Mucosa of gallbladder (tissue), 1 donor: ENCODE data around the gene SOX13. TPM values are rescaled to one million over a fixed set of nuclear protein-coding genes. Genes with fewer than 3 reads are reported as not detected.
A peak's percentile ranks its signal among the peaks of the same experiment; 100 is the strongest.

Experiments
- DNase-seq: peaks from one replicate; pipeline ENCODE4 v3.0.0-alpha.2; 2020; ENCODE audit warnings: low spot score
- total RNA-seq: library from RNA; stranded (reverse); gene quantifications from one replicate; pipeline ENCODE4 v1.2.1, GENCODE V29; 2021
- donor health status: DM: no; HTN: no; CAD: no.

The SOX13 gene
- total RNA-seq, 1 donor from 2014 or later: 76.3 TPM

GRCh38 chr1:204062106-204062505 lies 10.8 kb upstream of the SOX13 start:
- no peak for DNase-seq

DNA sequence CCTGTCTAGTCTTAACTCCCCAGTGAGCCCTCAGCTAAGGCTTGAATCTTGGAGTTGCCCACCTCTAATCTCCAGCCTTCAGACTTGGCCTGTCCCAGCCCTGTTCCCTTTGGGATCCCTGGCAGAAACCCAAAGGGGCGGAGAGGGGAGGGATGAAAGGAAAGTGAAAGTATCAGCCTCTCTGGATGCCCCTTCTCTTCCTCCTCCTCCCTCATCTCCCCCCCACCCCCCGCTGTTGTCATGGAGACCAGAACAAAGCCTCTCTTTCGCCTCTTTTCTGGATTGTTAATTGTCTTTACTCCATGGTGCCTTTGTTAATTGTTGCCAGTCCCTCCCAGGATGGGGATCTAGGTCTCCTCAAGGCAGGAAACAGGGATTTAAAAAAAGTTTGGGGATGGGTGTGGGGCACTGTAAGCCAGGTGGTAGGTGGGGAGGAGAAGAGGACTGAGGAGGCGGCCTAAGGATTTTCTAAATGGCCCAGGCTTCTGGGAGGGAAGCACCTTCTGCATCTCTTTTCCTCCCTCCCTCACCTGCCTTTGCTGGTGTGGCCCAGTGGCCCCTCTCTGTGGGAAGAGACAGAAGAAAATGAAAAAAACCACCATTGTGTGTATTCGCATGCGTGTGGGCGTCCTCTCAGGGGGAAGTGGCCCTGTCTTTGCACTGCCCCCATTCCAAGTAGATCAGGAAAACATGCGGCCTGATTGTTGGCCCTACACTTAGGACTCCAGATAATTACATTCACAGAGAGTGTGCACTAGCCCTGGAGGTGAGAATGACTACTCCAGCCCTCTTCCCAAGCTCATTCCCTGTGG lies 7.5 kb upstream of the SOX13 start:
- no peak for DNase-seq

- DNase-seq: no peak
Measured at GRCh38 chr1:204065986-204066300, 7.0 kb upstream of the SOX13 start.

DNA sequence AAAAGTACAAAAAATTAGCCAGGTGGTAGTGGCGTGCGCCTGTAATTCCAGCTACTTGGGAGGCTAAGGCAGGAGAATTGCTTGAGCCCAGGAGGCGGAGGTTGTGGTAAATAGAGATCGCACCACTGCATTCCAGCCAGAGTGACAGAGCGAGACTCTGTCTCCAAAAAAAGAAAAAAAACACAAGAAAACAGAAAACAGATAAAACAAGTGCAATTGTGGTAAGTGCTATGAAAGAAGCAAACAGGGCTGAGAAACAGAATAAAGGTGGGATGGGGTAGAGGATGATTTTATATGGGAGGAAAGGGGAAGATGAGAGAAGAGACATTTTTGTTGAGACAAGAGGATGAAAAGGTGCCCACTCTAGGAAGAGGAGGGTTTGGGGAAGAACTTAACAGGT lies 5.0 kb upstream of the SOX13 start:
- DNase-seq: no peak

- no peak for DNase-seq
Measured at GRCh38 chr1:204069887-204070286, 3.0 kb upstream of the SOX13 start.

- DNase-seq: no peak
Measured at GRCh38 chr1:204070895-204071294, 2.0 kb upstream of the SOX13 start.

GRCh38 chr1:204073837-204074273 lies 940 bp downstream of the SOX13 start:
- DNase-seq: no peak

DNA sequence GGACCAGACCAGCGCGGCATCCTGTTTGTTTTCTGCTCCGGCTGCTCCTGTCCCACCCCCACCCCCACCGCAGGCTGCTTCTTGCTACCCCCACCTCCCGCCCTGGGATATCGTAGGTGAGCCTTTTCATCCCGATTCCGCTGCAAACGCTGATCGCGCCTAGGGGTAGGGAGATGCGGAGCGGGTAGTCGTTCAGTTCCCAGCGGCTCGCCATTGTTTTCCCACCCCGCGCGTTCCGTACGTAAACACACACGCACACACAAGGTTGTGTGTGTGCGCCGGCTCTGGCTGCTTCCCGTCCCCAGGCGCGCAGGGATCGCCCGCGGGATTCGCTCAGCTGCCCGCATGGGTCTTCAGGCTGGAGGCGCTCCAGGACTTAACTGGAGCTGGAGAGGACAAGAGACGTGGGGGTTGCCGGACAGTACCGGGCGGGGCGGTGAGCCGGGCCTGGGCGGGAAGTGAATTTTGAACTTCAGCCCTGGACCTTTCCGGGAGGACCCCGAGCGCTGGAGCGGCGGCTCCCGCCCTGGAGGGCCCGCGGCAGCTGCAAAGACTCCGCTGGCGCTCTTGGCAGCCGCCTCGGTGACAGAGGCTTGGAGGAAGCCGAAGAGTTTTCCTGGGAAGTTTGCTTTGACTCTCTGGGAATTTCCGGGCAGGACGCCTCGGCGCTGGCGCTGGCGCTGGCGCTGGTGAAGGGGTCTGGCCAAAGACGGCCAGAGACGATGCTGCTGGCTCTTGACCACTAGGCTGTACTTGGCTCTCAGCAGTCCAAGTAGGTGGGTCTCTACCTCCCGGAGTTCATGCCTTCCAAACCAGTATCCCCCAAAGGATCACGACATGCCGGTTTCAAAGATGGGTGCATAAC lies 1.6 kb downstream of the SOX13 start:
- DNase-seq: peak; percentile 63

- DNase-seq: no peak
Measured at GRCh38 chr1:204075139-204075521, 2.2 kb downstream of the SOX13 start.

DNA sequence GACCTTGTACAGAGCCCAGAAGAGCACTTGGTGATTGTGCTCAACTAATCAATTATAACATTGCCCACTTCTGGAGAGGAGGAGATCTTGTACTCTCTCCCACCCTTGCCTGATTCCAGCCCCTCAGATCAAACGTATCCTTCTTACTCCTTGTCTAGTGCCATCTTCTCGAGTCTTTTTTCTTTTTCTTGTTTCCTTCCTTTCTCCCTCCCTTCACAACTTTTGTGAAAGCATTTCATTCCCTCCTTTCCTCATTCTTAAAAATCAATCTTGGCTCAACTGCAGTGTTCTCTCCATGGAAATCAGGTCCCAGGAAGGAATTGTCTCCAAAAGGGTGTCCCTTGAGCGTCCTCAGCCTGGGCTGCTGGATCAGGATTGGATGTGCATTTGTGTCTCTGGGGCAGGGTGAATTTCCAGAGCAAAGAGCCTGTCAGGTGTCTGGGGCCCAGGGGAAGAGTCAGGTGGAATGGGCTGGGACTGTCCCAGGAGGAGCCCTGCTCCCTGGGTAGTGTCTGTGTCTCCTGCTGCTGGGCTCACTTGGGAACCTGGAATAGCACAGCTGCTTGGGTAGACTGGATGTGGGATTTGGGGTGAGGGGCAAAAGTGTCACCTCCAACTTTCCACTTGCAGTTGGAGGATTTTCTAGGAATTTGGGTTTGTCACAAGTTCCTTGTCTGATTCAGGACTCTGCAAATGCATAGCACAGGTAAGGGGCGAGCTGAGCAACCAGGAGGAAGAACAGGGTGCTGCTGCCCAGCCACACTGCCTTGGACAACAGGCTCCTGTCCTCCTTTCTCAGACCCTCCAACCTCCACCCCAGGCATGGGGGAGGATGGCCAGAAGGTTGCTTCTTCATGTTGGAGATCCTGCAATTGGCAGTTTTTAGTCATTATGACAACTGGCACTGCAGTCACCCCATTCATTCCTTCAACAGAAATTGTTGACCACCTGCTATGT lies 3.3 kb downstream of the SOX13 start:
- DNase-seq: no peak

DNA sequence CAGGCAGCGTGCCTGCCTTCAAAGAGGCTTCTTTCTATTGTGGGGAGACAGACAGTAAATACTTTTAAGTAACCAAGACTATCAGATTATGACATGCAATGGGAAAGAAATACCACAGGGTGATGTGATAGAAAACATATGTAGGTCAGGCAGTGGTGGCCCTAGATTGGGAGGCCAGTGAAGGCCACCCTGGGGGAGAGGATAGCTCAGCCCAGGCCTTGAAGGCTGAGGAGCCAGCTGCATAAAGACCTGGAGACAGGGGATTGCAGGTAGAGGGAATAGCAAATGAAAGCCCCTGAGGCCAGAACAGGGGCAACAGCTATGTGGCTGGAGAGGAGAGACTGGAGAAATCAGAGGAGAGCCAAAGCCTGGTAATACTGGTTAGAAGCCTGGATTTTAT lies 4.0 kb downstream of the SOX13 start:
- DNase-seq: no peak

GRCh38 chr1:204077979-204078696 lies 5.2 kb downstream of the SOX13 start:
- DNase-seq: no peak

DNA sequence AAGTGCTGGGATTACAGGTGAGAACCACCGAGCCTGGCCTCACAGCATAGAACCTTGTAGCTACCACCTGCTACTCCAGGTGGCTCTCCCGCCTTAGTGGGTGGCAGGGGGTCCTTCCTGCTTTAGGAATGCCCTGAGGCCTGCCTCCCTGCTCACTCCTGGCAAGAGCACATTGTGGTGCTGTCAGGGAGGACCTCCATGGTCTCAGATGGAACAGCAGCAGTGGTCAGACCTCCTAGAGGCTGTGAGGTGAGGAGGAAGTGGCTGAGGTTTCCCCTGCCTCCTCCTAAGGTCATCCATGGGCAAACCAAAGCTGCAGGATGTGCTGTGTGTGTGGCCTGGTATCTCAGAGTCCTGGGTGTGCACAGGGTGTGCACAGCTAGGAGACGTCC lies 6.7 kb downstream of the SOX13 start:
- DNase-seq: no peak

GRCh38 chr1:204080163-204080903 lies 7.4 kb downstream of the SOX13 start:
- peak; percentile 89 for DNase-seq

GRCh38 chr1:204081164-204081790 lies 8.4 kb downstream of the SOX13 start:
- no peak for DNase-seq

DNA sequence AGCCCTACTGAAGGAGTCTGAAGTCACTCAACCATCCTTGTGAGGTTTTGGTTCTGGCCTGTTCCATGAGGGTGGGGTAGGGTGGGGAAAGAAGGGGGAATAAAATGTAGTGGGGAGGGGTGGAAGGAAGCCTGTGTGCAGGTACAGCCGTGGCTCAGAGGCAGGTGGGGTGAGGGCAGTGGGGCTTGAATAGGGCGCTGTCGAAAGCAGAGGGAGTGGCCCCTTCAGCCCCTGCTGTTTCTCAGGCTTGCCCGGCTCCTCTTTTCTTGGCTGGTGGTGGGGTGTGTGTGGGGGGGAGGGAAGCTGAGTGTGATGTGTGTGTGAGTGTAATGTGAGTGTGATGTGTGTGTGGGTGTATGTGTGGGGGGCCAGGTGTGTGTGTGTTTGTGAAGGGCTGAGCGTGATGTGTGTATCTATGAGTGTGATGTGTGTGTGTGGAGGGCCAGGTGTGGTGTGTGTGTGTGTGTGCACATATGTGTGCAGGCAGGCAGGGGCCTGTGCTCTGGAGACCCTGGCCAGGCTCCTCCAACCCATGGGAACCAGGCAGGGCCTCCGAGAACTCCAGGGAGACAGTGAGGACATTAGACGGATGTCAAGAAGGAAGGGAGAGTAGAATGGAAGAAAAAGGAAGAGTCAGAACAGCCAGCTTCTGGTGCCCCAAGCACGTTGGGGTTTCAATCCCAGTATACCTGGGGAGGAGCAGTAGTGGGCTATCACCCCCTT lies 9.0 kb downstream of the SOX13 start:
- no peak for DNase-seq

DNA sequence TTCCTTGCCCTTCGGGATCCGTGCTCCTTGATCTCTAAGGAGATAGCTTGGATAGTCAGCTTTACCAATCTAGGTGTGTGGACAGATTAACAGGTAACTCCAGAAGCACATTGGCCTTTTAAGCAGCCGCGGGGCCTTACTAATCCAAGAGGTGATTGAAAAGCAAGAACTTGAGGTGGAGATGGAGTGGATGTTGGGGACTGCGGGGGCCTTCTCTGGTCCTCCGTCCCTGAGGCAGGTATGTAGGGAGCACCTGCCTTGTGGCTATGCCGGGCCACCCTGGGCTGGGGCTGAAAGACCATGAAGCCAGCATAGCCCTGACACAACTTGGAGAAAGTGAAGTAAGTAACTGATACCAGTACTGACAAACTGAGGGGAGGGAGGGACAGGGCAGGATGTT lies 10.6 kb downstream of the SOX13 start:
- no peak for DNase-seq

DNA sequence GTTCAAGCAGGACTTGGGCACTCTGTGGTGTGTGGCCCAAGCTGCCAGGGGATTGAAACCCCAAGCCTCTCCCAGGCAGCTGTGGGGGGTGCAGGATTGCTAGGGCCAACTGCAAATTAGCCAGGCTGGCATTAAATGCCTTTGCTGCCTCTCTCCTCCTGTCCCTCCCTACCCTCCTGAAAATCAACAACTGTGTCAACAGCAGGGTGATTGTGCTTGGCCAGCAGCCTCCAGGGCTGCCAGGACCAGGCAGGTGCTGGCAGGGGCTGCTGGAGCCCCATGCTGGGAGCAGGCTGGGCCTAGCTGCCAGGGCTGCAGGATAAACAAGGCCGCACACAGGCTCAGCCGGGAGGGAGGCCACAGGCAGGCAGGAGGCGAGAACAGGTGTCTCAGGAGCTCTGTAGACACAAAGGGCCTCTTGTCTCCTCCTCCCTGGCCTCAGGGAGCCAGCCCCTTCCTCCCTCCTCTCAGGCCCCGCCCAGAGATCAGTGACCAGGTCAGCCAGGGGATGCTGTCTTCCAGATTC lies 11.4 kb downstream of the SOX13 start:
- DNase-seq: peak; percentile 73

DNA sequence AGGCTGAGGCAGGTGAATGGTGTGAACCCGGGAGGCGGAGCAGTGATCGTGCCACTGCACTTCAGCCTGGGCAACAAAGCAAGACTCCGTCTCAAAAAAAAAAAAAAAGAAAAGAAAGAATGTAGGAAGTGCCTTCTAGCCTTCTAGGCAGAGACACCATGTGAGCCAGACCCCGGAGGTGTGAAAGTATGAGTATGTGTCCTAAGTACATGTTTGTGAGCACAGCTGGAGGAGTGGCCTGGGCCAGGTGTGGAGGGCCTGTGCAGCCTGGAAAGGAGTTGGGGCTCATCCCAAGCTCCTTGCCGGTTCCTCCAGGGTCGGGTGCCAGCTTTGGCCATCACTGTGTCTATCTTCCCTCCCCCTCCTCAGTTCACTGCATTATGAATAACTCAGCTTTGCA lies 13.0 kb downstream of the SOX13 start:
- DNase-seq: no peak
